ENCODE measurements around the gene TOMM40L.
A peak's percentile ranks its signal among the peaks of the same experiment; 100 is the strongest.
"Not testable (repeated sequence)": the region's sequence is repeated elsewhere in the genome, so short reads cannot be mapped to it uniquely, and the experiment has no call there.

Gene TOMM40L

GRCh38 chr1:161222175-161223019, 3.5 kb upstream of the TOMM40L start:
- no peak for DNase-seq

DNA sequence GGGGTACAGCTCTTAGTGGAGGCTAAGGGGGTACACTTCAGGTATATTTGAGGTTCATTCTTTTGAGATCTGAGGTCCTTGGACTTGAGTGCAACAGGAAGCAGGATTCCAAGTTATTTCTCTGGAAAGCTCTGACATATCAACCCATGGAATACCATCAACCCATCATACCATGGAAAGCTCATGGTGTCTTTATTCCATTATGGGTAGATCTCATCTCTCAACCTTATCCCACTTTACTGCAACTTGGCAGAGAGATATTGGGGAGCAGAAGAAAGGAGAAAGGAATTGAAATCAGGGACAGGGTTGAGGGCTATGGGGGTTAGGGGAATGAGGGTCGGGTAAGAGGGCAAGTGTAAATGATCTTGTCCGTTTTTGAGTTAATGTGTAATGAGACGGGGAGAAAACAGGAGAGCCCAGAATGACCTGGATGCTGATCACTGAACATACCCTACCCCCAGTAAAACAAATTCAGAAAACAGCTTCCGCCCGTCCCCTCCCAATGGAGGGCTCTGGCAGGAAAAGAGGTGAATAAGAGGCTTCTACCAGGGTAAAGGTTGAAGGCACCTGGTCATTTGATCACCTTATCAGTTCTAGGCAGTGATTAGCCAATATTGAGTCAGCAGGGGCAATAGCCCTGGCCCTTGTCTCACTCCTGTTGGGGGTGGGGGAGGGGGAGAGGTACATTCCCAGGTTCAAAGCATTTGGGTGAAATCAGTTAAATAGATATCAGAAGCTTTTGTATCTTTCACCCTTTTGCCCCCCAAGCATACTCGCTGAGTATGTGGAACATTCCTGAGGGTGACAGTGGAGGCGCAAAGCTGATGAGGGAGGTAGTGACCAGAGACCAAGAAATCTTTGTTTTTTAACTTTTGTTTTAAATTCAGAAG, 1.8 kb upstream of the TOMM40L start:
- DNase-seq = no peak

DNA sequence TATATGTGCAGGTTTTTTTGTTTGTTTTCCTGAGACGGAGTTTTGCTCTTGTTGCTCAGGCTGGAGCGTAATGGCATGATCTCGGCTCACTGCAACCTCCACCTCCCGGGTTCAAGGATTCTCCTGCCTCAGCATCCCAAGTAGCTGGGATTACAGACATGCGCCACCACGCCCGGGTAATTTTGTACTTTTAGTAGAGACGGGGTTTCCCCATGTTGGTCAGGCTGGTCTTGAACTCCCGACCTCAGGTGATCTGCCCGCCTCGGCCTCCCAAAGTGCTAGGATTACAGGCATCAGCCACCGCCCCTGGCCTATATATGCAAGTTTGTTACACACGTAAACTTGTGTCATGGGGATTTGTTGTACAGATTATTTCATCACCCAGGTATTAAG, 1.2 kb upstream of the TOMM40L start:
- not testable (repeated sequence) for DNase-seq

DNA sequence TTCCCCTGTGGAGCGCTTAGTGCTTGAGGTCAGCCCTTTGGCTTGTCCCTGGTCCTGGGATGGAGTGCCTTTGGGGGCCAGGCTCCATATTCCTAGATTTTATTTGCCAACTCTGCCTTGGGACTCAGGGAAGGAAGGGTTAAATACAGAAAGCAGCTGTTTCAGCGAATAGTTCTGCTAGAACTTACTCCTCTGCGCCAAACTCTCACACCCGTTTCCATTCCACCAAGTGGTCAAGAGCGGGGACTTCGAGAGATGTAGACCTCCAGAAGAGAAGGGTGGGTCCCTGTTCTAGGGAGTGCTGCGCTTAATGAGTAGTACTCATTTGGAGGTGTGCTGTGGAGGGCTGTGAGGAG, 704 bp upstream of the TOMM40L start:
- no peak for DNase-seq

DNA sequence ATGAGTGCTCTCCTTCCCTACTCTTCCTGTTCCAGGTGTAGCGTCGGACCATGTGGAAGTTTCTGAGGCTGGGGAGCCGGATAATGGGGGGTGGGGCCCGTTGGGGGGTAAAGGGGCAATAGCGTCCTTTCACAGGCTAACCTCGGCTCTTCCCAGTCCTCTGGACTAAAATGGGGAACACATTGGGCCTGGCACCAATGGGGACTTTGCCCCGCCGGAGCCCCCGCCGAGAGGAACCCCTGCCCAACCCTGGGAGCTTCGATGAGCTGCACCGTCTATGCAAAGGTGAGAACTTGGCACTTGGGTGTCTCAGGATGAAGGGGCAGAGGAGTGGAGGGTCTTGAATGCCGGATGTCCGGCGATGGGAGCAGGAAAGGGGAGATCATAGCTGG, 456 bp downstream of the TOMM40L start:
- DNase-seq = peak; percentile 5

DNA sequence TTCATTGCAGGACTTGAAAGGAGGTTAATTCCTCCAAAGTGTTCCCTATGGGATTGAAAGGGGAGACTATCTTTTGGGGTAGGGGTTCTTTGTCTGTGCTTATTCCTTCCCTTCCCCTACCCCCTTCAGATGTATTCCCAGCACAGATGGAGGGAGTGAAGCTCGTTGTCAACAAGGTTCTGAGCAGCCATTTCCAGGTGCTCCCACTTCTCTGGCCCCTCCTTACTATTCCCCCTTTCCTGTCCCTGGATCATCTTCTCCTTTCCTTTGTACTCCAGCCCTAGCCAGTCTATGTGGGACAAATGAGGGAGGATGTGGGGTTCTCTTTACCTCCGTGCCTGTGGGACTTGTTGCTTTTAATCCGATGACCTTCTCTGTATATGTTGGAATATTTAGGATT, 899 bp downstream of the TOMM40L start:
- DNase-seq = no peak

DNA sequence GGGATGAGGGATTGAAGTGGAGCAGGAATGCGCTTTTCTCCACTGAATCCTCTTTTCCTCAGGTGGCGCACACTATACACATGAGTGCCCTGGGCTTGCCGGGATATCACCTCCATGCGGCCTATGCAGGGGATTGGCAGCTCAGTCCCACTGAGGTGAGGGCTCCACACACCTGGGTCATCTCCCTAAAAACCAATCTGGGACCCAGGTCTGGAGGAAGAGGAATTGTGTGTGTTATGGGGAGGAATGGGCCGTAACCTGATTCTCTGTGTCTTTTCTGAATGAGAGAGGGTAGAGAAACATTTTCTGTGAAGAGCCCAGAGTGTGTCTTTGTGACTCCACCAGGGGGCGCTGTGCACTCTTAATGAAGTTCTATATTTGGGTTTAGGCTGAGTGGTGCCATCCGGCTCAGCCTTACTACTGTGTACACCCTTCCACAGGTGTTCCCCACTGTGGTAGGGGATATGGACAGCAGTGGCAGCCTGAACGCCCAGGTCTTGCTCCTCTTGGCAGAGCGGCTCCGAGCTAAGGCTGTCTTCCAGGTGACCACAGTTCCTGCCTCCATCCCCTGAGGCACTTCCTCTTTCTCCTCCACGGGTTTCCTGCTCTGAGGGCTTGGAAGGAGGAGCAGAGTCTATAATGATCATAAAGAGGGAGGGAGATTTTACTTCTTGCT, 1.5 kb downstream of the TOMM40L start:
- peak; percentile 96 for DNase-seq

- DNase-seq = no peak
These were observed 2.2 kb downstream of the TOMM40L start for GRCh38 chr1:161228032-161228431.

- DNase-seq = peak; percentile 15
These were observed 4.0 kb downstream of the TOMM40L start for GRCh38 chr1:161229896-161230295.

GRCh38 chr1:161230762-161231161, 4.9 kb downstream of the TOMM40L start:
- no peak for DNase-seq

DNA sequence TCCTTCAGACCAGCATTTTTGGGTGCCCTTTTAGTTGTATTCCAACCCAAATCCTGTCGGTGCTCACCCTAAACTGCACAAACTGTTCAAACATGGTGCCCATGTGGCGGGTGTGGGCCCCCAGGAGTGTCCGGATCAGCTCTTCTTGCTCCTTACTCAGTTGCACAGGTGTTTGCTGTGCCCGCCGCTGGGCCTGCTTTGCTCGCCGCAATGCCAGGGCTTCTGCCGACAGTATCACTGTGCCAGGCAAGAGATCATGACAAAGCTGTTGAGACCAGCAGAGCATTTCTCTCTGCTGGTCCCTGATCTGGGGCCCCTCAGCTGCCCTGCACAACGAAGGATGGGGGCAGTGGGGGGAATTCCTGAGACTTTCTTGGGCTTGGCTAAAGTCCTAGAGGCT, 7.2 kb downstream of the TOMM40L start:
- no peak for DNase-seq

DNA sequence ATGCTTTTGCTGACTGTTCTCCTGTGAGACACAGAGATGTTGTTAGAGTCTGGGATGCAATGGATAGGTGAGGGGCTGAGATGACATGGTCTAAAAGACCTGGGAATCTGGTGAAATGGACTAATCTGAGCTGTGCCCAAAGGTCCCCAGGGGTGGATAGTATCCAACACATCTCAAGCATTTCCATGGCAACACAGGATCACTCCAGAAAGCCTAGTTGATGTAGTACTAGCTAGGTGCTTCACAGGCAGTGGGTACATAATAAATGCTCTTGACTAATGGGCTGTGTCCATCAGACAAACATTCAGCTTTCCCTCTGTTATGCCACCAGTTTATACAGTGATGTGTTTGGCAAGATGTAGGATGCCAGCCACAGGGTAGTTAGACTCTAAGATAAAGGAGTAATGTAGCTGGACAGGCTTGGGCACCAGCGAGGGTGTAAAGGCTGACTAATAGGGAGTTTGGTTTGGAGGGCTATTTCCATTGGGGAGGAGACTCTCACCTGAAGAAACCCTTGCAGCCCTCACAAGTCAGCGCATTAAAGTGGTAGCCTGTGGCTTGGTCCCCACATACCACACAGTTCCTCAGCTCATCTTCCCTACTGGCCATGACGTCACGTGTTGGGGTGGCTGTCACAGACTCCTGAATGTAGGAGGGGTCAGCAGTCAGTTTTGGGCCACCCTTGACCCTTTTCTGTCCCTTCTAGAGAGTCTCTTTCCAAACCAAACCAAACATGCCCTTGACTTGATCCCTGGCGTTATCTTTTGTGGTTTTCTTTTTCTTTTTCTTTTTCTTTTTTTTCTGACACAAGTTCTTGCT, 10.3 kb downstream of the TOMM40L start:
- DNase-seq = no peak

DNA sequence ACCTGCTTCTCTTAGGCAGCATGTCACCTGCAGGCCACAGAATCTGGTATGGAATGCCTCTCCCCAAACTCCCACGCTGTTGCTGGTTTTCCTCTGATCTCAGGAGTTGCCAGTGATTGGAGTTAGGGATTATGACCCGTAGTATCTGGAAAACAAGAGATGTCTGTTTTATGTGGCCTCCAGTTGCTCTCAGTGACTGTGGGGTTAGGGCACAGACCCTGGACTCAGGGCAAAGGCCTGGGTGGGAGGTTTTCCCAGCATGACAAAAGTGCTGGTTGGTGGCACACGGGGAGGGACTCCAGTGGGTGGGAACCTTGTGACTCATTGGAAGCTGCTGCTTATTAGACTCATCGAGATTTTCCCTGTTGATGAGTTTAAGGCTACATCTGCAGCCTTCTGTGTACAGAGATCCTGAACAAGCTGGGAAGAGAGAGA, 12.2 kb downstream of the TOMM40L start, which contains the start of gene NR1I3:
Gene NR1I3 (minus strand): TSS at position 165 of the 435 bp plus-strand sequence. CDS start 1,638 bp downstream, outside the sequence.
- DNase-seq = no peak

DNA sequence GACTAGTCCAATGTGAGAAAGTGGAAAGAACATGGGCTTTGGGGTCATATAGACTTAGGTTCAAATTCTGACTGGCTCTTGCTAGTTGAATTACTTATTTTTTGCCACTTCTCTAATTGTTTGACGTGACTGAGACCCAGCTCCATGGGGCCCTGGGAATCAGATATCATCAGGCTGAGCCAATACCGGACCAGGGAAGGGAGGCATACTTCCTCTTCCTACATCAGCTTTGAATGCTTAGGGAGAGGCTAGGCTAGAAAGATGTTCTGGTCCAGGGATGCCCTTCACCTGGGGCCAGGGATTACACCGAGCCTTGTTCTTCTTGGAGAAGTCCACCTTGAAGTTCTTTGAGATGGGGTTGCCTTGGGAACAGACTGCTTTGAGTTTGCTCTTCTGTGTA, 15.8 kb downstream of the TOMM40L start:
- DNase-seq = no peak

DNA sequence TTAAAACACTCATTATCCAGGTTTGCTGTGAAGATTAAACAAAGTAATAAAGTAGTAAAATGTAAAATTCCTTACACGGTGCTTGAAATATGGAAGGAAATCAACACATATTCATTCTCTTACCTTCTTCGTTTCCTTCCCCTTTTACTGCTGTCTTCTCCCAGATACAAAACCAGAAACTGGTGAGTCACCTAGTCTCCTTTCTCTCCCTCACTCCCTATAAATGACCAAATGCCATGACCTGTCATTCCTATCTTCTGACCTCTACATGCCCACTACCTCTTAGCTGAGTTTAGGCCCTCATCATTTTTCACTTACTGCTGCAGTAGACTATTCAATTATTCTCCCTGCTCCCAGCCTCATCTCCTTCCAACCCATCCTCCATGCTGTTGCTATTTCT, 16.5 kb downstream of the TOMM40L start:
- DNase-seq = no peak

DNA sequence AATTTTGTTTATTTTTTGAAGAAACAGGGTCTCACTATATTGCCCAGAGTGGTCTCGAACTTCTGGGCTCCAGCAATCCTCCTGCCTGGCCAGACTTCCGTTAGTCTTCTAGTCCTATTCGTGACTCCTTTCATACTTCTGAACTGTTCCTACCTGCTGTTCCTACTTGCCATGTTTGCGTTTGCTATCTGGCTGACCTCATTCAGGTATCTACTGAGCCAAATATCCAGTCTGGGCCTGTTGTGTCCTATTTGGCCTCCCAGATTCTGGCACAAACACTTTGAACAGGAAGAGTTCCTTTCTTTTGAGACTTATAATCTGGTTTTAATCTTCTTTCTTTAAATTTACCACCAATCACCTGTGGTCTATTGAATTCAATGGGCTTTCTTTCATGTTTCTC, 19.0 kb downstream of the TOMM40L start:
- DNase-seq = no peak

GRCh38 chr1:161250100-161250499, 24.2 kb downstream of the TOMM40L start:
- DNase-seq = not testable (repeated sequence)

DNA sequence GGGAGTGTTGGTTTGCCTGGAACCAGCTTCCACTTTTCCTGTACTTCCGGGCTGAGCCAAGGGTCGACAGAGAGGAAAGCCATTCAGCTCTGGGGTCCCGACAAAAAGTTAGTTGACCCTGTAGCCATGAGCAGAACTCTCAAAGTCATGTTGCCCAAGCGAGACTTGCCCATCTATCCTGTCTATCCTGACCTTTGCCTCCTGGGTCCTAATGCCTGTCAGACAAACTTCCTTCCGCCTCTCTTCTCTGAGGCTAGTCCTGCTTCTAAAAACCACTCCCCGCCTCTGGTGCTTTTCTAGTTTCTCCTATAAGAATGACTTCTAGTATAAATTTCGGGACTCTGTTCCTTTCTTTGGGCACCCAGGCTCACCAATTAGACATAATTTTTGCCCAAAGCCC, 25.0 kb downstream of the TOMM40L start:
- no peak for DNase-seq

DNA sequence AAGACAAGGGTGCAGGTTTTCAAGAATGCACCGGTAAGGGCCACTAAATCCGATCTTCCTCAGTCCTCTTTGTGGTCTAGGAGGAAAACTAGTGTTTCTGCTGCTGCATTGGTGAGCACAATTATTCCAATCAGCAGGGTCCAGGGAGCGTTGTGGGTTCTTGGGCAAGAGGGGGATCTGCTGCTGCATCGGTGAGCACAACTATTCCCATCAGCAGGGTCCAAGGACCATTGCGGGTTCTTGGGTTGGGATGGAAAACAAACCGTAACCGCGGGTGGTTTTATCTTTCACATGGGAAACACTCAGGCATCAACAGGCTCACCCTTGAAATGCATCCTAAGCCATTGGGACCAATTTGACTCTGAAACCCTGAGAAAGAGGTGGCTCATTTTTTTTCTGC, 25.7 kb downstream of the TOMM40L start:
- DNase-seq = no peak

- not testable (repeated sequence) for DNase-seq
These were observed 29.4 kb downstream of the TOMM40L start for GRCh38 chr1:161255302-161255701.

DNA sequence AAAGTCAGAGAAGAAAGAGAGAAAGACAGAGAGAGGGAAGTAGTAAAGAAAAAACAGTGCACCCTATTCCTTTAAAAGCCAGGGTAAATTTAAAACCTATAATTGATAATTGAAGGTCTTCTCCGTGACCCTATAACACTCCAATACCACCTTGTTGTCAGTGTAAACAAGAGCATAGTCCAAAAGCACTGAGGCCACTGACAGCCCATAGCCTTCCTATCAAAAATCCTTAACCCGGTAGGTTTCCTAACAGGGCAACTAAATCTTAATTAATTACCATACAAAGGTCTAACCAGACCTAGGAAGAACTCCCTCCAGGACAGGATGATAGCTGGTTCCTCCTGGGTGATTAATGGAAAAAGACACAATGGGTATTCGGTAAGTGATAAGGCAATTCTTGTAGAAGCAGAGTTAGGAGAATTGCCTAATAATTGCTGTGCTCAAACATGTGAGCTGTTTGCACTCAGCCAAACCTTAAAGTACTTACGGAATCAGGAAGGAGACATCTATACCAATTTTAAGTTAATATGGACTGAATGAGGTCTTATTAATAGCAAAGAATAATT, 30.2 kb downstream of the TOMM40L start:
- DNase-seq = not testable (repeated sequence)

DNA sequence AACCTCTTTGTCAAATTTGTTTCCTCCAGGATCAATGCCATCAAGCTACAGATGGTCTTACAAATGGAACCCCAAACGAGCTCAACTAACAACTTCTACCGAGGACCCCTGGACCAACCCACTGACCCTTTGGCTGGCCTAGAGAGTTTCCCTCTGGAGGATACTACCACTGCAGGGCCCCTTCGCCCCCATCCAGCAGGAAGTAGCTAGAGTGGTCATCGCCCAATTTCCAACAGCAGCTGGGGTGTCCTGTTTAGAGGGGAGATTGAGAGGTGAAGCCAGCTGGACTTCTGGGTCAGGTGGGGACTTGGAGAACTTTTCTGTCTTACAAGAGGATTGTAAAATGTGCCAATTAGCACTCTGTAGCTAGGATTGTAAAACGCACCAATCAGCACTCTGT, 31.2 kb downstream of the TOMM40L start:
- DNase-seq = not testable (repeated sequence)

Measured in CD4-positive, alpha-beta T cell treated with Interleukin-17A for 4 hours (primary cell).